H1 (cell line): ENCODE results near the gene OSMR. TPM values are rescaled to one million over a fixed set of nuclear protein-coding genes. Genes with fewer than 3 reads are reported as not detected.
A peak's percentile ranks its signal among the peaks of the same experiment; 100 is the strongest.

Experiments used
- CTCF ChIA-PET: fragments of 300-600 bp; sonication (Branson Sonifier 250); formaldehyde crosslinking; loops from one replicate; lab custom pipeline; 2021; ENCODE audit not compliant: partially characterized antibody; lab: Charles Lee
- POLR2A ChIA-PET: fragments of 300-600 bp; sonication (Branson Sonifier 250); formaldehyde crosslinking; loops from one replicate; lab custom pipeline; 2021; ENCODE audit warnings: inconsistent platforms; ENCODE audit not compliant: partially characterized antibody; lab: Charles Lee
- DNase-seq, 2 experiments: peaks; one replicate each; pipeline versions ENCODE4 v3.0.0 to v3.0.0-alpha.2; 2010 to 2022; ENCODE audit warnings: low spot score in 2 of 2, low read depth in 1 of 2, mixed read lengths in 1 of 2
- FAIRE-seq: peaks from 2 replicates; lab custom pipeline; 2011; peaks lifted over from hg19 to GRCh38; lab: Jason Lieb, UNC
- H2AFZ ChIP-seq: 2 replicates; pipeline ENCODE4 v1.8.1; 2012; ENCODE audit warnings: low read length, inconsistent platforms
- H2AK5ac ChIP-seq: 2 replicates; pipeline ENCODE4 v1.6.1; 2013; ENCODE audit warnings: low read depth, low read length
- H2BK120ac ChIP-seq: replicated peaks from 2 replicates; pipeline ENCODE3; 2013; ENCODE audit warnings: low read depth, low read length, inconsistent platforms
- H2BK12ac ChIP-seq: 2 replicates; pipeline ENCODE4 v1.6.1; 2013; ENCODE audit warnings: low read depth, low read length
- H2BK15ac ChIP-seq: 2 replicates; pipeline ENCODE4 v1.6.1; 2013; ENCODE audit warnings: low read length
- H2BK20ac ChIP-seq: 2 replicates; pipeline ENCODE4 v1.6.1; 2013; ENCODE audit warnings: low read length
- H2BK5ac ChIP-seq: 2 replicates; pipeline ENCODE4 v1.6.1; 2013; ENCODE audit warnings: low read depth, low read length
- H3K14ac ChIP-seq: 2 replicates; pipeline ENCODE4 v1.6.1; 2013; ENCODE audit warnings: inconsistent platforms; ENCODE audit not compliant: insufficient read length
- H3K18ac ChIP-seq: 2 replicates; pipeline ENCODE4 v1.6.1; 2013; ENCODE audit warnings: low read length; ENCODE audit errors: extremely low read depth
- H3K23ac ChIP-seq: 2 replicates; pipeline ENCODE4 v1.6.1; 2013; ENCODE audit warnings: inconsistent platforms; ENCODE audit not compliant: insufficient read length
- H3K23me2 ChIP-seq: 2 replicates; pipeline ENCODE4 v1.6.1; 2013; ENCODE audit warnings: low read depth, low read length
- H3K27ac ChIP-seq: 2 replicates; pipeline ENCODE4 v1.6.1; 2011; ENCODE audit warnings: low read depth, low read length, inconsistent platforms
- H3K27me3 ChIP-seq, 4 experiments: replicated peaks in 1 of 4; 1 replicate in 1 of 4; 2 replicates in 3 of 4; pipeline versions ENCODE4 v1.6.1 to v1.8.1; 2011 to 2013; ENCODE audit warnings: low read length in 3 of 4, mild to moderate bottlenecking in 3 of 4, inconsistent platforms in 2 of 4, mixed read lengths in 2 of 4, moderate library complexity in 1 of 4; ENCODE audit not compliant: control insufficient read depth in 3 of 4, insufficient read depth in 3 of 4; ENCODE audit errors: extremely low read depth in 1 of 4
- H3K36me3 ChIP-seq, 4 experiments: 2 replicates each; pipeline versions ENCODE4 v1.6.1 to v1.8.1; 2011 to 2013; ENCODE audit warnings: mild to moderate bottlenecking in 4 of 4, low read length in 3 of 4, moderate library complexity in 2 of 4, control low read depth in 1 of 4, inconsistent platforms in 1 of 4; ENCODE audit not compliant: insufficient read depth in 4 of 4, control insufficient read depth in 2 of 4
- H3K4ac ChIP-seq: replicated peaks from 2 replicates; pipeline ENCODE3; 2013; ENCODE audit warnings: low read length, low read depth, mixed read lengths, inconsistent platforms; ENCODE audit not compliant: insufficient read length
- H3K4me1 ChIP-seq, 4 experiments: replicated peaks in 1 of 4; 1 replicate in 1 of 4; 2 replicates in 3 of 4; pipeline versions ENCODE4 v1.6.1 to v1.8.1; 2011 to 2013; ENCODE audit warnings: low read length in 3 of 4, inconsistent platforms in 2 of 4, mixed read lengths in 1 of 4; ENCODE audit not compliant: insufficient read depth in 4 of 4, control insufficient read depth in 3 of 4
- H3K4me2 ChIP-seq, 2 experiments: 2 replicates each; pipeline versions ENCODE4 v1.6.1 to v1.8.1; 2011 to 2013; ENCODE audit warnings: low read depth in 2 of 2, low read length in 2 of 2, control low read depth in 1 of 2, inconsistent platforms in 1 of 2, mild to moderate bottlenecking in 1 of 2; ENCODE audit not compliant: insufficient read depth in 1 of 2
- H3K4me3 ChIP-seq, 4 experiments: fragments of 200-600, 300-600 bp in 1 of 4; sonication (generic), shearing (Covaris generic), sonication (Bioruptor Twin) in 1 of 4; 2 replicates each; pipeline versions ENCODE4 v1.5.1 to v1.8.1; 2011 to 2016; ENCODE audit warnings: low read length in 4 of 4, low read depth in 3 of 4, control low read depth in 2 of 4, inconsistent platforms in 2 of 4, mild to moderate bottlenecking in 2 of 4, mixed read lengths in 1 of 4, moderate library complexity in 1 of 4; ENCODE audit not compliant: insufficient read depth in 2 of 4; ENCODE audit errors: extremely low read depth in 1 of 4
- H3K56ac ChIP-seq: replicated peaks from 2 replicates; pipeline ENCODE3; 2013; ENCODE audit warnings: low read depth, mild to moderate bottlenecking, mixed read lengths, low read length, inconsistent platforms; ENCODE audit not compliant: insufficient read length
- H3K79me1 ChIP-seq: 2 replicates; pipeline ENCODE4 v1.6.1; 2013; ENCODE audit warnings: low read depth, low read length, control low read depth
- H3K79me2 ChIP-seq, 2 experiments: 2 replicates each; pipeline versions ENCODE4 v1.6.1 to v1.8.1; 2012 to 2013; ENCODE audit warnings: low read length in 2 of 2, mild to moderate bottlenecking in 2 of 2, inconsistent platforms in 1 of 2; ENCODE audit not compliant: insufficient read depth in 2 of 2, control insufficient read depth in 1 of 2
- H3K9ac ChIP-seq, 4 experiments: replicated peaks in 1 of 4; 1 replicate in 1 of 4; 2 replicates in 3 of 4; pipeline versions ENCODE4 v1.6.1 to v1.8.1; 2011 to 2013; ENCODE audit warnings: low read depth in 3 of 4, low read length in 3 of 4, control low read depth in 2 of 4, mild to moderate bottlenecking in 2 of 4, moderate library complexity in 2 of 4, inconsistent platforms in 1 of 4; ENCODE audit errors: extremely low read depth in 1 of 4
- H3K9me3 ChIP-seq, 2 experiments: 2 replicates each; pipeline versions ENCODE4 v1.6.1 to v1.8.1; 2012 to 2013; ENCODE audit warnings: mild to moderate bottlenecking in 2 of 2, moderate library complexity in 2 of 2, control low read depth in 1 of 2, inconsistent platforms in 1 of 2, low read depth in 1 of 2, low read length in 1 of 2, mixed read lengths in 1 of 2; ENCODE audit not compliant: insufficient read depth in 2 of 2
- H4K20me1 ChIP-seq, 2 experiments: replicated peaks in 1 of 2; 2 replicates each; pipeline versions ENCODE3 to v1.8.1; 2011 to 2013; ENCODE audit warnings: inconsistent platforms in 2 of 2, low read length in 2 of 2, mild to moderate bottlenecking in 1 of 2; ENCODE audit not compliant: insufficient read depth in 2 of 2, control insufficient read depth in 1 of 2
- H4K5ac ChIP-seq: 2 replicates; pipeline ENCODE4 v1.6.1; 2013; ENCODE audit warnings: low read length, low read depth, mixed read lengths, inconsistent platforms; ENCODE audit not compliant: insufficient read length
- H4K8ac ChIP-seq: 2 replicates; pipeline ENCODE4 v1.8.0; 2013; ENCODE audit warnings: mild to moderate bottlenecking, moderate library complexity, low read length, inconsistent platforms; ENCODE audit not compliant: insufficient read depth; ENCODE audit errors: extremely low read depth
- H4K91ac ChIP-seq: replicated peaks from 2 replicates; pipeline ENCODE3; 2013; ENCODE audit warnings: low read length, mixed read lengths, inconsistent platforms; ENCODE audit not compliant: insufficient read length
- ATF3 ChIP-seq: IDR thresholded peaks from 2 replicates; pipeline ENCODE4 v1.6.1; 2011; ENCODE audit warnings: low read depth, mild to moderate bottlenecking, low read length; ENCODE audit not compliant: insufficient read depth
- CTCF ChIP-seq, 3 experiments: IDR thresholded peaks; 1 replicate in 2 of 3; 2 replicates in 1 of 3; pipeline versions ENCODE4 v1.5.1 to v1.6.1; 2011; ENCODE audit warnings: low read length in 3 of 3, mild to moderate bottlenecking in 3 of 3, inconsistent platforms in 2 of 3, low read depth in 1 of 3, moderate library complexity in 1 of 3; ENCODE audit not compliant: insufficient read depth in 1 of 3; ENCODE audit errors: control extremely low read depth in 1 of 3
- EZH2 ChIP-seq: fragments of 200-600 bp; sonication (generic); IDR thresholded peaks from 2 replicates; pipeline ENCODE4 v1.7.1; 2012; ENCODE audit warnings: low read depth, mild to moderate bottlenecking, moderate library complexity, low read length, inconsistent platforms; ENCODE audit not compliant: severe bottlenecking
- HDAC2 ChIP-seq, 2 experiments: fragments of 300-600 bp in 1 of 2; sonication (generic) in 1 of 2; IDR thresholded peaks; 2 replicates each; pipeline ENCODE4 v1.6.1; 2011 to 2012; ENCODE audit warnings: low read depth in 2 of 2, low read length in 2 of 2, mild to moderate bottlenecking in 2 of 2, moderate library complexity in 2 of 2, borderline replicate concordance in 1 of 2, inconsistent platforms in 1 of 2
- JUND ChIP-seq: IDR thresholded peaks from 2 replicates; pipeline ENCODE4 v1.6.1; 2011; ENCODE audit warnings: mild to moderate bottlenecking, improper control_type of control experiment, low read length
- KDM5A ChIP-seq: fragments of 200-600 bp; IDR thresholded peaks from 2 replicates; pipeline ENCODE4 v1.7.1; 2012; ENCODE audit warnings: mild to moderate bottlenecking, low read length, inconsistent platforms, mixed read lengths
- WGBS, 2 experiments: shearing (Covaris generic) in 1 of 2; methylation state at CpG; one replicate each; pipeline versions ENCODE4 v1.1.6 to v1.1.7; 2013 to 2015; ENCODE audit warnings: low lambda C conversion rate in 2 of 2, mixed read lengths in 2 of 2, inconsistent platforms in 1 of 2, low coverage in 1 of 2, missing lambda C conversion rate in 1 of 2; ENCODE audit not compliant: insufficient replicate concordance in 2 of 2, insufficient coverage in 1 of 2, insufficient read length in 1 of 2; ENCODE audit errors: extremely low coverage in 1 of 2, missing lambda C conversion rate in 1 of 2; 5-methylcytosine and 5-hydroxymethylcytosine counted together
- polyA plus RNA-seq, 7 experiments: library from polyadenylated mRNA; depleted of rRNA in 3 of 7; stranded (reverse) in 5 of 7; unstranded in 2 of 7; fragments of >200 nt in 5 of 7; fragments of 200-250 nt in 2 of 7; gene quantifications; 1 replicate in 5 of 7; 2 replicates in 1 of 7; 4 replicates in 1 of 7; pipeline versions ENCODE4 v1.2.1 to v1.2.3, GENCODE V29; 2011 to 2013; ENCODE audit warnings: missing spikeins in 2 of 7, mixed read lengths in 2 of 7
- total RNA-seq: library from RNA; stranded (reverse); fragmentation: NEBNext Ultra II Directional; extraction: Animal tissue kit (Norgen Biotek cat#: 25700); gene quantifications from 2 replicates; pipeline ENCODE4 v1.2.1, GENCODE V29; 2021

OSMR gene
- total and polyA plus RNA-seq, 2 of the 8 experiments (the other 6 are each of a cell fraction or from before 2014, with no cell fraction given) = 2.3 to 2.6 TPM

GRCh38 chr5:38809388-38810359 lies 36.1 kb upstream of the OSMR start:
- no peak overlapping the region for H2BK15ac ChIP-seq
- no peak overlapping the region for H4K8ac ChIP-seq
- H3K23ac ChIP-seq = no peak overlapping the region
- H2BK20ac ChIP-seq = no peak overlapping the region
- no peak overlapping the region for H3K27ac ChIP-seq
- H3K79me1 ChIP-seq = no peaks in the 10 kb centered on the region
- CTCF ChIA-PET = interaction anchor here (0.6 to 7.8 kb wide), 61 partner anchors 8 to 614 kb away, joined by 3 to 73 read pairs (median 4); no protein-coding TSS in a partner anchor
- H3K27me3 ChIP-seq = peaks cover 0 to 3% (median 0%) of the 10 kb centered on the region in 4 experiments; a peak in 2 of 7 replicates
- H2AFZ ChIP-seq = peak overlapping the region; percentile 83
- peaks cover 0 to 3% (median 0%) of the 10 kb centered on the region in 4 experiments; a peak in 2 of 7 replicates for H3K4me1 ChIP-seq
- H2AK5ac ChIP-seq = no peak overlapping the region
- peak; percentile 60 to 84 for DNase-seq
- no peak overlapping the region for H3K56ac ChIP-seq
- WGBS, 2 experiments = 37% methylated on average over 14 of the region's 14 CpGs; no CpG with 5 or more reads in 1 of the 2 experiments
- peak; percentile 39 for FAIRE-seq
- no peaks in the 10 kb centered on the region for H4K20me1 ChIP-seq
- no peaks in the 10 kb centered on the region for H3K79me2 ChIP-seq
- peak overlapping the region; percentile 5 for H2BK12ac ChIP-seq
- no peak overlapping the region for H3K9ac ChIP-seq
- no peak overlapping the region for H4K5ac ChIP-seq
- H3K4ac ChIP-seq = no peak overlapping the region
- no peak overlapping the region for H2BK120ac ChIP-seq
- no peaks in the 10 kb centered on the region for H3K23me2 ChIP-seq
- H3K36me3 ChIP-seq = no peaks in the 10 kb centered on the region
- no peak overlapping the region for H4K91ac ChIP-seq
- POLR2A ChIA-PET = interaction anchor here (1.3 kb wide), 1 partner anchor 36 kb away, joined by 3 read pairs; the partner anchor contains the start of gene OSMR
- H3K18ac ChIP-seq = peak overlapping the region; percentile 85; the same call in 1 of the 2 replicates
- no peaks in the 10 kb centered on the region for H3K9me3 ChIP-seq
- H3K4me3 ChIP-seq = no peak overlapping the region
- H2BK5ac ChIP-seq = no peak overlapping the region
- no peak overlapping the region for H3K14ac ChIP-seq
- H3K4me2 ChIP-seq = no peak overlapping the region
- TF ChIP-seq EZH2 (no peak), CTCF (IDR thresholded peaks at IDR 0.05; ENCODE audit: control extremely low read depth in 1 of 3, insufficient read depth in 1 of 3, low read depth in 1 of 3, low read length in 3 of 3) (peak; percentile 59 to 92 (median 80)), JUND (no peak), HDAC2 (IDR thresholded peaks at IDR 0.05; ENCODE audit: borderline replicate concordance in 1 of 2, low read depth in 2 of 2, low read length in 2 of 2) (no peak), ATF3 (no peak), KDM5A (no peak)
